ENCODE results near the gene TRAPPC3.

The TRAPPC3 gene

DNA sequence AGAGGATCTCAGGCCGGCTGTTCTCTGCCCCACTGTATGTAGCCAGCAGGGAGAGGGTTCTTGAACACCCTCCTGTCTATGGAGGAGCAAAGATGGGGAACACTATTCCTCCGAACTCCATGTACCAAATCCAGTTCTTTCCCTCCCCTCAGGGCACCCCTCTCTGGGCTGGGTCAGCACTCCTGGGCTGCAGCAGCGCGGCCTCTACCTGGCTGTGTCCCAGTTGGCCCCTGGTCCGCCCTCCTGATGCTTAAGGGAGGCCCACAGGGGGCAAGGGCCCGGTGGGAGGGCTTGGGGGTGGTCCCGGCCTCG, 61.1 kb downstream of the TRAPPC3 start:
- peak overlapping the region; percentile 99 for H3K4me3 ChIP-seq (ENCODE audit: low read depth, low read length)
- no peak for TF ChIP-seq CTCF (IDR thresholded peaks at IDR 0.05; ENCODE audit: control insufficient read depth, extremely low read depth, insufficient read depth)
- DNase-seq (ENCODE audit: low read depth) = no peak

DNA sequence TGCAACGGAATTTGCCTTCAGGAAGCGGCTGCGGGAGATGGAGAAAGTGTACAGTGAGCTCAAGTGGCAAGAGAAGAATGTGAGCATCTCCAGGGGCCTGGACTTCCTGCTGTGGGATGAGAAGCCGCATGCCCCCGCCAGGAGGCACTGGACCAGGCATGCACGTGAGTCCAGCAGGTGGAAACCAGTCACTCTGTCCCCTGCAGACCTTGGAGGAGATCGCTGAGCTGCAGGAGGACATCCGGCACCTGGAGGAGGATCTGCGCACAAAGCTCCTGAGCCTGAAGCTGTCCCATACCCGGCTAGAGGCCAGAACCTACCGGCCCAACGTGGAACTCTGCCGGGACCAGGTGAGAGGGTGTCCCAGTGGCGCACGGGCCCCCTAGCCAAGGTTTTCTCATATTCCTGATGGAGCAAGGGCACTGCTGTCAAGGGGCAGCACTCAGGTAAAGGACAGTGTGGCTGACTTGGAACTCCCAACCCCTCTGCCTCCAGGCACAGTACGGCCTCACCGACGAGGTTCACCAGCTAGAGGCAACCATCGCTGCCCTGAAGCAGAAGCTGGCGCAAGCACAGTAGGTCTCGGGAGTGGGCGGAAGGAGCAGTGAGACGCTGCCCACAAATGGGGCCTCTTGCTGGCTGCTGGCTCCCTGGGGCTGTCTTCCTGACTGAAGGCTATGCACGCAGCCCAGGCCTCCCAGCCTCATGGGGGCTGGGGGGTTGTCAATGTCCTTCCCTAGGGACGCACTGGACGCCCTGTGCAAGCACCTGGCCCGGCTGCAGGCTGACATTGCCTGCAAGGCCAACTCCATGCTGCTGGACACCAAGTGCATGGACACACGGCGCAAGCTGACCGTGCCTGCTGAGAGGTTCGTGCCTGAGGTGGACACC, 61.8 kb downstream of the TRAPPC3 start:
- H3K4me3 ChIP-seq (ENCODE audit: low read depth, low read length) = no peak overlapping the region; the same call in 1 of the 2 replicates
- DNase-seq (ENCODE audit: low read depth) = no peak
- TF ChIP-seq CTCF (IDR thresholded peaks at IDR 0.05; ENCODE audit: control insufficient read depth, extremely low read depth, insufficient read depth) = no peak
